Measurements from ENCODE around the gene RCOR1.
"Not testable (repeated sequence)": the region's sequence is repeated elsewhere in the genome, so short reads cannot be mapped to it uniquely, and the experiment has no call there.

The RCOR1 gene

GRCh38 chr14:102629808-102630350 lies 37.4 kb downstream of the RCOR1 start:
- DNase-seq (ENCODE audit: low read depth) = no peak

GRCh38 chr14:102630405-102630804 lies 38.0 kb downstream of the RCOR1 start:
- DNase-seq (ENCODE audit: low read depth) = no peak

GRCh38 chr14:102630881-102631280 lies 38.4 kb downstream of the RCOR1 start:
- no peak for DNase-seq (ENCODE audit: low read depth)

- DNase-seq (ENCODE audit: low read depth) = no peak
Observed at GRCh38 chr14:102633906-102634595, 41.6 kb downstream of the RCOR1 start.

- not testable (repeated sequence) for DNase-seq (ENCODE audit: low read depth)
Observed at GRCh38 chr14:102639611-102640010, 47.2 kb downstream of the RCOR1 start.

GRCh38 chr14:102644523-102644922 lies 52.1 kb downstream of the RCOR1 start:
- no peak for DNase-seq (ENCODE audit: low read depth)

GRCh38 chr14:102645746-102646440 lies 53.4 kb downstream of the RCOR1 start:
- no peak for DNase-seq (ENCODE audit: low read depth)

GRCh38 chr14:102646615-102647014 lies 54.2 kb downstream of the RCOR1 start:
- DNase-seq (ENCODE audit: low read depth) = no peak

GRCh38 chr14:102652194-102652593 lies 59.7 kb downstream of the RCOR1 start:
- DNase-seq (ENCODE audit: low read depth) = no peak

- DNase-seq (ENCODE audit: low read depth) = no peak
Observed at GRCh38 chr14:102654298-102654697, 61.8 kb downstream of the RCOR1 start.

- no peak for DNase-seq (ENCODE audit: low read depth)
Observed at GRCh38 chr14:102655137-102655536, 62.7 kb downstream of the RCOR1 start.

GRCh38 chr14:102659797-102660196 lies 67.3 kb downstream of the RCOR1 start:
- no peak for DNase-seq (ENCODE audit: low read depth)

GRCh38 chr14:102661614-102662013 lies 69.2 kb downstream of the RCOR1 start:
- no peak for DNase-seq (ENCODE audit: low read depth)

- DNase-seq (ENCODE audit: low read depth) = no peak
Observed at GRCh38 chr14:102662636-102663430, 70.4 kb downstream of the RCOR1 start.

- DNase-seq (ENCODE audit: low read depth) = no peak
Observed at GRCh38 chr14:102663440-102663839, 71.0 kb downstream of the RCOR1 start.

- DNase-seq (ENCODE audit: low read depth) = no peak
Observed at GRCh38 chr14:102665621-102666020, 73.2 kb downstream of the RCOR1 start.

GRCh38 chr14:102666635-102667034 lies 74.2 kb downstream of the RCOR1 start:
- no peak for DNase-seq (ENCODE audit: low read depth)

- DNase-seq (ENCODE audit: low read depth) = no peak
Observed at GRCh38 chr14:102667703-102668102, 75.3 kb downstream of the RCOR1 start.

- DNase-seq (ENCODE audit: low read depth) = no peak
Observed at GRCh38 chr14:102668291-102668873, 75.9 kb downstream of the RCOR1 start.

- DNase-seq (ENCODE audit: low read depth) = no peak
Observed at GRCh38 chr14:102671410-102671809, 79.0 kb downstream of the RCOR1 start.

GRCh38 chr14:102672410-102672960 lies 80.0 kb downstream of the RCOR1 start:
- DNase-seq (ENCODE audit: low read depth) = no peak

- DNase-seq (ENCODE audit: low read depth) = no peak
Observed at GRCh38 chr14:102675396-102675795, 82.9 kb downstream of the RCOR1 start.

Data from stimulated activated CD8-positive, alpha-beta memory T cell treated with anti-CD3 and anti-CD28 coated beads, Interleukin-15, amount 100 ng/mL, for 1 hour (primary cell).